ENCODE results near the gene ERBB4.
A peak's percentile ranks its signal among the peaks of the same experiment; 100 is the strongest.

The ERBB4 gene

DNA sequence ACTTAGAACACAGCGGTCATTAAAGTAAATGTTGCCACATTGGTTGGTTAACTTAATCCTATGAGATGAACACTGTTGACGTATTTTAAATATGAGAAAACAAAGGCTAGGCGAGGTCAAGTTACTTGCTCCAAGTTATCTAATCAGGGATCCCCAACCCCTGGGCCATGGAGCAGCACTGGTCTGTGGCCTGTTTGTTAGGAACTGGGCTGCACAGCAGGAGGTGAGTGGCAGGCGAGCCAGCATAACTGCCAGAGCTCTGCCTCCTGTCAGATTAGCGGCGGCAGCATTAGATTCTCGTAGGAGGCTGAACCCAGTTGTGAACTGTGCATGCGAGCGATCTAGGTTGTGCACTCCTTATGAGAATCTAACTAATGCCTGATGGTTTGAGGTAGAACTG lies 1103.3 kb downstream of the ERBB4 start:
- Histone ChIP-seq H3K27me3 (no peaks in the 10 kb centered on the region), H3K4me3 (ENCODE audit: low read depth, low read length) (no peak overlapping the region), H3K36me3 (no peaks in the 10 kb centered on the region), H3K4me1 (no peaks in the 10 kb centered on the region; the same call in 1 of the 2 replicates), H3K9me3 (no peaks in the 10 kb centered on the region)
- TF ChIP-seq, protein P1, sequence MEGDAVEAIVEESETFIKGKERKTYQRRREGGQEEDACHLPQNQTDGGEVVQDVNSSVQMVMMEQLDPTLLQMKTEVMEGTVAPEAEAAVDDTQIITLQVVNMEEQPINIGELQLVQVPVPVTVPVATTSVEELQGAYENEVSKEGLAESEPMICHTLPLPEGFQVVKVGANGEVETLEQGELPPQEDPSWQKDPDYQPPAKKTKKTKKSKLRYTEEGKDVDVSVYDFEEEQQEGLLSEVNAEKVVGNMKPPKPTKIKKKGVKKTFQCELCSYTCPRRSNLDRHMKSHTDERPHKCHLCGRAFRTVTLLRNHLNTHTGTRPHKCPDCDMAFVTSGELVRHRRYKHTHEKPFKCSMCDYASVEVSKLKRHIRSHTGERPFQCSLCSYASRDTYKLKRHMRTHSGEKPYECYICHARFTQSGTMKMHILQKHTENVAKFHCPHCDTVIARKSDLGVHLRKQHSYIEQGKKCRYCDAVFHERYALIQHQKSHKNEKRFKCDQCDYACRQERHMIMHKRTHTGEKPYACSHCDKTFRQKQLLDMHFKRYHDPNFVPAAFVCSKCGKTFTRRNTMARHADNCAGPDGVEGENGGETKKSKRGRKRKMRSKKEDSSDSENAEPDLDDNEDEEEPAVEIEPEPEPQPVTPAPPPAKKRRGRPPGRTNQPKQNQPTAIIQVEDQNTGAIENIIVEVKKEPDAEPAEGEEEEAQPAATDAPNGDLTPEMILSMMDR (IDR thresholded peaks at IDR 0.05; ENCODE audit: low read depth, low read length): no peak
- DNase-seq: peak; percentile 20

- Histone ChIP-seq H3K4me1 (no peaks in the 10 kb centered on the region; the same call in 1 of the 2 replicates), H3K27me3 (no peaks in the 10 kb centered on the region), H3K36me3 (no peaks in the 10 kb centered on the region), H3K4me3 (ENCODE audit: low read depth, low read length) (no peak overlapping the region), H3K9me3 (no peaks in the 10 kb centered on the region)
- TF ChIP-seq, protein P1 (IDR thresholded peaks at IDR 0.05; ENCODE audit: low read depth, low read length): no peak
- DNase-seq: no peak
These were observed 1103.8 kb downstream of the ERBB4 start for GRCh38 chr2:211434773-211435172.

DNA sequence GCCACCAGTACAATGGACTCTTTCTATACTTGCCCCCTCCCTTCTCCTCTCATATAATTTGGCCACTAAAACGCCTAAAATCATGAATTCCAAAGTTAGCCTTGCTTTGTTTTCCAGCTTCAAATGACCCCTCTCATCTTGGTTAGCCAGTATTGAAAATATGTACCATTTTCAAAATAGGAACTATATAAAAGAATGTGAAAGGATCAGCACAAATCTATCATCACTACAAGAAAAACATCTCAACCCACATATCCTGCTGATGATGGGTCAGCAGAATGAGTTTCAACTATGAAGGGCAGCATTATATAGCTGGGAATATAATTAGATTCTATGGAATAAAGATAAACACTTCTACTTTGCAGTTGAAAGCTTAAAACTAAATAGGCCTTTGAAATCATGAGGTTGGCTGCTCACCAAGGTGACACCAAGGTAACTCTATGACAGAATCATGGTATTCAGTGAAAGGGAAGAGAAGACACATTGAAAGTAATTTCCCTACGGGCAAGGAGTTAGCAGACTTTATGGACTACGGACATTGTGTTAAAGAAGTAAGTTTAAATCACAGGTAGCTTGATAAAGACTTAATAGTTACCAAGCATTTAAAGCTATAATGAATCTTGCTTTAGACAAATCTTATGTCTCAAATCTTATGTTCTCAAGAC lies 1109.2 kb downstream of the ERBB4 start:
- Histone ChIP-seq H3K9me3 (no peaks in the 10 kb centered on the region), H3K4me3 (ENCODE audit: low read depth, low read length) (no peak overlapping the region), H3K36me3 (no peaks in the 10 kb centered on the region), H3K4me1 (no peaks in the 10 kb centered on the region), H3K27me3 (no peaks in the 10 kb centered on the region)
- TF ChIP-seq, protein P1 (IDR thresholded peaks at IDR 0.05; ENCODE audit: low read depth, low read length): no peak
- DNase-seq: no peak

DNA sequence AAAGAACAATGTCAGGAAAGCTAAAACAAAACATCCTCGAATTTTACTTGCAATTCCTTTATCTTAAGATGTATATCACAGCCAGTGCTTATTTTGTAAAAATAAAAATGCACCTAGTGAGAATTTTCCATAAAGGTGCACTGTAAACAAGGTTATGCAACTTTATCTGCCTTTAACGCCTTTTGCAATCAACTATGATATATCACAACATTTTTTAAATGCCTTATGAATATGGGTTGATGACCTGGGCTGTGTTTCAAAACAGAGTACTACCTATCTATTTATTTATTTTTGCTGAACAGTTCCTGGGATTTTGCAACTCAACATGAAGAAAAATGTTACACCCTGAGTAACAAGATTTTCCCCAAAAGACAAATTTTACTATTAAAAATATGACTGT lies 1112.4 kb downstream of the ERBB4 start:
- Histone ChIP-seq H3K4me1 (peaks cover 11% of the 10 kb centered on the region), H3K4me3 (ENCODE audit: low read depth, low read length) (no peak overlapping the region), H3K36me3 (no peaks in the 10 kb centered on the region), H3K27me3 (no peaks in the 10 kb centered on the region), H3K9me3 (no peaks in the 10 kb centered on the region)
- TF ChIP-seq, protein P1 (IDR thresholded peaks at IDR 0.05; ENCODE audit: low read depth, low read length): no peak
- DNase-seq: no peak

DNA sequence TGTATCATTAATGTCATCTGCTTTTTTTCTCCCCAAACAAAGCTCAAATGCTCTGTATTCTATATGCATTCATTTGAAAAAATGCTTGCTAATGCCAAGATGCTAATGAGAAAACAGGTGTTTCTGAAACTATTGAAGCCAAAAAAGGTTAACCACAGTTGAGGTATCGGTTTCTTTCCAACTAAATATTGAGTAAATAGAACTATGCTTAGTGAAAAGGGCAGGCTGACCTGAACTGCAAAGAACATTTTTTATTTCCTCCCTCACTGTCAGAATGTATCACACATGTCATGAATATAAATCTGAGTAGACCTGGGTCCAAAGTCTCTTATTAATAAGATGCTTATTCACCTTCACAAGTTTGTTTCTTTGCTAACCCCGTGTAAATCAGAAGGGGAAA lies 1115.6 kb downstream of the ERBB4 start:
- Histone ChIP-seq H3K36me3 (no peaks in the 10 kb centered on the region), H3K27me3 (no peaks in the 10 kb centered on the region), H3K9me3 (no peaks in the 10 kb centered on the region), H3K4me1 (peaks cover 11% of the 10 kb centered on the region), H3K4me3 (ENCODE audit: low read depth, low read length) (no peak overlapping the region)
- TF ChIP-seq, protein P1 (IDR thresholded peaks at IDR 0.05; ENCODE audit: low read depth, low read length): no peak
- DNase-seq: no peak

DNA sequence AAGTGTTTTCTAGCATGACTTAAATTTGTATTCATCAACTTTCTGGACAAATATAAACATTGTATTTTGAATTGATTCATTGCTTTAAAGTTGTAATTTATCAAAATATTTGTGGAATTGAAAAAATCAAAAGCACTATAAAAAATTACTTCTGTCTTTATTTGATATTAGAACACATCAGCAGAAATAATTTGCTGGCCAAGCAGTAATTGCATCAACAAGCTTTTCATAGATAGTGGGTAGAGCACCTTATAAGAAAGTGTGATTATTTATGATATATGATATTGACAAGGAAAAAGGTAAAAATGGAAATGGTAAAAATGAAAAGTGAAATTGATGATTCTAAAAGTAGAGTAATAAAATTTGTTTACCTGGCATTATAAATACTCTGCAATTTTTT lies 1121.1 kb downstream of the ERBB4 start:
- Histone ChIP-seq H3K36me3 (no peaks in the 10 kb centered on the region), H3K4me1 (peaks cover 2% of the 10 kb centered on the region; the same call in 1 of the 2 replicates), H3K9me3 (no peaks in the 10 kb centered on the region), H3K27me3 (no peaks in the 10 kb centered on the region), H3K4me3 (ENCODE audit: low read depth, low read length) (no peak overlapping the region)
- TF ChIP-seq, protein P1 (IDR thresholded peaks at IDR 0.05; ENCODE audit: low read depth, low read length): no peak
- no peak for DNase-seq
